HL-60 (cell line): ENCODE measurements around the gene ATP9B.
"Not testable (repeated sequence)": the region's sequence is repeated elsewhere in the genome, so short reads cannot be mapped to it uniquely, and the experiment has no call there.

Source experiments
- DNase-seq, 2 experiments: peaks; one replicate each; pipeline ENCODE4 v3.0.0-alpha.2; 2010 to 2020; ENCODE audit warnings: low read depth in 1 of 2, low spot score in 1 of 2
- H3K27ac ChIP-seq: fragments of 250-450 bp; sonication (Bioruptor Pico); replicated peaks from 2 replicates; pipeline ENCODE4 v1.5.1; 2020; ENCODE audit warnings: mild to moderate bottlenecking, moderate library complexity
- H3K27me3 ChIP-seq: fragments of 250-450 bp; sonication (Bioruptor Pico); 2 replicates; pipeline ENCODE4 v1.5.1; 2021; ENCODE audit warnings: mild to moderate bottlenecking, moderate library complexity; ENCODE audit not compliant: insufficient read depth, poor library complexity, severe bottlenecking
- H3K4me3 ChIP-seq: replicated peaks from 2 replicates; pipeline ENCODE4 v1.5.1; 2011; ENCODE audit warnings: mild to moderate bottlenecking, control low read depth, low read length; ENCODE audit not compliant: insufficient read depth
- CTCF ChIP-seq: IDR thresholded peaks from one replicate; pipeline ENCODE4 v1.5.1; 2011; ENCODE audit warnings: low read length, control low read depth, inconsistent platforms; ENCODE audit not compliant: insufficient read depth
- GABPA ChIP-seq: IDR thresholded peaks from 2 replicates; pipeline ENCODE4 v1.6.1; 2012; ENCODE audit warnings: low read depth
- POLR2AphosphoS5 ChIP-seq: IDR thresholded peaks from 2 replicates; pipeline ENCODE4 v1.6.1; 2012; ENCODE audit warnings: low read depth
- REST ChIP-seq: IDR thresholded peaks from 2 replicates; pipeline ENCODE4 v1.6.1; 2012; ENCODE audit warnings: low read depth; ENCODE audit not compliant: insufficient replicate concordance
- SPI1 ChIP-seq: IDR thresholded peaks from 2 replicates; pipeline ENCODE4 v1.6.1; 2012; ENCODE audit warnings: low read depth, mild to moderate bottlenecking, borderline replicate concordance

The ATP9B gene

GRCh38 chr18:79167526-79168190, 98.5 kb downstream of the ATP9B start:
- no peak overlapping the region for H3K4me3 ChIP-seq
- H3K27ac ChIP-seq: no peak overlapping the region
- TF ChIP-seq CTCF: no peak
- DNase-seq: no peak
- H3K27me3 ChIP-seq: no peaks in the 10 kb centered on the region

- TF ChIP-seq REST: no peak
- TF ChIP-seq POLR2AphosphoS5: no peak
- no peak for TF ChIP-seq CTCF
- TF ChIP-seq GABPA: no peak
- no peak for TF ChIP-seq SPI1
- peak; percentile 33 to 67 for DNase-seq
- Histone ChIP-seq H3K27me3 (no peaks in the 10 kb centered on the region), H3K4me3 (no peak overlapping the region), H3K27ac (peak overlapping the region; percentile 46)
Observed at GRCh38 chr18:79169958-79170555, 100.9 kb downstream of the ATP9B start.

- not testable (repeated sequence) for H3K27me3 ChIP-seq, DNase-seq, H3K27ac ChIP-seq, H3K4me3 ChIP-seq
Observed at GRCh38 chr18:79172331-79172730, 103.1 kb downstream of the ATP9B start.

GRCh38 chr18:79173742-79174141, 104.5 kb downstream of the ATP9B start:
- DNase-seq: no peak
- no peaks in the 10 kb centered on the region for H3K27me3 ChIP-seq
- H3K27ac ChIP-seq: no peak overlapping the region
- H3K4me3 ChIP-seq: no peak overlapping the region
- TF ChIP-seq SPI1 (no peak), CTCF (no peak), REST (no peak), GABPA (no peak), POLR2AphosphoS5 (no peak)
